ENCODE results near the gene DMD.

The DMD gene

GRCh38 chrX:31165241-31166035 lies 2045.9 kb downstream of the DMD start:
- no peak for DNase-seq (ENCODE audit: insufficient read length)
- TF ChIP-seq POLR2AphosphoS5 (IDR thresholded peaks at IDR 0.05; ENCODE audit: low read depth, low read length) = no peak
- no peak for TF ChIP-seq POLR2A (IDR thresholded peaks at IDR 0.05; ENCODE audit: low read depth, low read length)
- TF ChIP-seq TAF1 (IDR thresholded peaks at IDR 0.05; ENCODE audit: borderline replicate concordance, low read depth, low read length) = no peak
- FAIRE-seq = no peak

- DNase-seq (ENCODE audit: insufficient read length) (no peak), FAIRE-seq (no peak)
- TF ChIP-seq POLR2A (IDR thresholded peaks at IDR 0.05; ENCODE audit: low read depth, low read length) = no peak
- TF ChIP-seq TAF1 (IDR thresholded peaks at IDR 0.05; ENCODE audit: borderline replicate concordance, low read depth, low read length) = no peak
- TF ChIP-seq POLR2AphosphoS5 (IDR thresholded peaks at IDR 0.05; ENCODE audit: low read depth, low read length) = no peak
These were observed 2056.4 kb downstream of the DMD start for GRCh38 chrX:31154946-31155345.

GRCh38 chrX:31153475-31154047 lies 2057.8 kb downstream of the DMD start:
- FAIRE-seq = no peak
- DNase-seq (ENCODE audit: insufficient read length) = no peak
- TF ChIP-seq POLR2AphosphoS5 (IDR thresholded peaks at IDR 0.05; ENCODE audit: low read depth, low read length) = no peak
- no peak for TF ChIP-seq POLR2A (IDR thresholded peaks at IDR 0.05; ENCODE audit: low read depth, low read length)
- TF ChIP-seq TAF1 (IDR thresholded peaks at IDR 0.05; ENCODE audit: borderline replicate concordance, low read depth, low read length) = no peak

- DNase-seq (ENCODE audit: insufficient read length) = no peak
- no peak for FAIRE-seq
- no peak for TF ChIP-seq POLR2A (IDR thresholded peaks at IDR 0.05; ENCODE audit: low read depth, low read length)
- no peak for TF ChIP-seq POLR2AphosphoS5 (IDR thresholded peaks at IDR 0.05; ENCODE audit: low read depth, low read length)
- no peak for TF ChIP-seq TAF1 (IDR thresholded peaks at IDR 0.05; ENCODE audit: borderline replicate concordance, low read depth, low read length)
These were observed 2064.2 kb downstream of the DMD start for GRCh38 chrX:31147175-31147574.

- TF ChIP-seq POLR2AphosphoS5 (IDR thresholded peaks at IDR 0.05; ENCODE audit: low read depth, low read length) (no peak), POLR2A (IDR thresholded peaks at IDR 0.05; ENCODE audit: low read depth, low read length) (no peak), TAF1 (IDR thresholded peaks at IDR 0.05; ENCODE audit: borderline replicate concordance, low read depth, low read length) (no peak)
- no peak for FAIRE-seq
These were observed 2071.4 kb downstream of the DMD start for GRCh38 chrX:31139961-31140360.

GRCh38 chrX:31138124-31138523 lies 2073.2 kb downstream of the DMD start:
- no peak for TF ChIP-seq POLR2AphosphoS5 (IDR thresholded peaks at IDR 0.05; ENCODE audit: low read depth, low read length)
- TF ChIP-seq TAF1 (IDR thresholded peaks at IDR 0.05; ENCODE audit: borderline replicate concordance, low read depth, low read length) = no peak
- no peak for TF ChIP-seq POLR2A (IDR thresholded peaks at IDR 0.05; ENCODE audit: low read depth, low read length)
- DNase-seq (ENCODE audit: insufficient read length) (no peak), FAIRE-seq (no peak)

More at GRCh38 chrX:31139961-31140360, 2071.4 kb downstream of the DMD start:
- DNase-seq (ENCODE audit: insufficient read length) = no peak

GRCh38 chrX:31136144-31136611 lies 2075.2 kb downstream of the DMD start:
- no peak for TF ChIP-seq POLR2A (IDR thresholded peaks at IDR 0.05; ENCODE audit: low read depth, low read length)
- TF ChIP-seq POLR2AphosphoS5 (IDR thresholded peaks at IDR 0.05; ENCODE audit: low read depth, low read length) = no peak
- no peak for TF ChIP-seq TAF1 (IDR thresholded peaks at IDR 0.05; ENCODE audit: borderline replicate concordance, low read depth, low read length)
- DNase-seq (ENCODE audit: insufficient read length) (no peak), FAIRE-seq (no peak)

GRCh38 chrX:31132821-31133241 lies 2078.5 kb downstream of the DMD start:
- TF ChIP-seq TAF1 (IDR thresholded peaks at IDR 0.05; ENCODE audit: borderline replicate concordance, low read depth, low read length) (no peak), POLR2A (IDR thresholded peaks at IDR 0.05; ENCODE audit: low read depth, low read length) (no peak), POLR2AphosphoS5 (IDR thresholded peaks at IDR 0.05; ENCODE audit: low read depth, low read length) (no peak)
- no peak for DNase-seq (ENCODE audit: insufficient read length)
- no peak for FAIRE-seq

- no peak for TF ChIP-seq POLR2AphosphoS5 (IDR thresholded peaks at IDR 0.05; ENCODE audit: low read depth, low read length)
- no peak for TF ChIP-seq TAF1 (IDR thresholded peaks at IDR 0.05; ENCODE audit: borderline replicate concordance, low read depth, low read length)
- no peak for TF ChIP-seq POLR2A (IDR thresholded peaks at IDR 0.05; ENCODE audit: low read depth, low read length)
- DNase-seq (ENCODE audit: insufficient read length) = no peak
- FAIRE-seq = no peak
These were observed 2080.7 kb downstream of the DMD start for GRCh38 chrX:31130457-31131220.

GRCh38 chrX:31128855-31129254 lies 2082.5 kb downstream of the DMD start:
- DNase-seq (ENCODE audit: insufficient read length) (no peak), FAIRE-seq (no peak)
- TF ChIP-seq TAF1 (IDR thresholded peaks at IDR 0.05; ENCODE audit: borderline replicate concordance, low read depth, low read length) = no peak
- no peak for TF ChIP-seq POLR2AphosphoS5 (IDR thresholded peaks at IDR 0.05; ENCODE audit: low read depth, low read length)
- TF ChIP-seq POLR2A (IDR thresholded peaks at IDR 0.05; ENCODE audit: low read depth, low read length) = no peak

- no peak for TF ChIP-seq POLR2AphosphoS5 (IDR thresholded peaks at IDR 0.05; ENCODE audit: low read depth, low read length)
- DNase-seq (ENCODE audit: insufficient read length) (no peak), FAIRE-seq (no peak)
These were observed 2083.6 kb downstream of the DMD start for GRCh38 chrX:31127716-31128115.
